Adipocyte (in vitro differentiated cells): ENCODE measurements around the gene SLC16A3.
A peak's percentile ranks its signal among the peaks of the same experiment; 100 is the strongest.
"Not testable (repeated sequence)": the region's sequence is repeated elsewhere in the genome, so short reads cannot be mapped to it uniquely, and the experiment has no call there.

Source experiments
- DNase-seq: peaks from one replicate; pipeline ENCODE4 v3.0.0-alpha.2; 2015; ENCODE audit warnings: low read depth
- H3K27me3 ChIP-seq: replicated peaks from 2 replicates; pipeline ENCODE4 v1.7.0; 2013; ENCODE audit warnings: mild to moderate bottlenecking, low read length, moderate library complexity; ENCODE audit not compliant: control insufficient read depth, insufficient read depth
- H3K36me3 ChIP-seq: 2 replicates; pipeline ENCODE4 v1.7.0; 2013; ENCODE audit warnings: low read length, mild to moderate bottlenecking, moderate library complexity; ENCODE audit not compliant: control insufficient read depth, insufficient read depth, severe bottlenecking
- H3K4me1 ChIP-seq: 2 replicates; pipeline ENCODE4 v1.7.0; 2013; ENCODE audit warnings: mild to moderate bottlenecking, low read length, moderate library complexity; ENCODE audit not compliant: control insufficient read depth, insufficient read depth
- H3K4me3 ChIP-seq: 2 replicates; pipeline ENCODE4 v1.7.0; 2013; ENCODE audit warnings: mild to moderate bottlenecking, low read length, moderate library complexity
- H3K9ac ChIP-seq: 2 replicates; pipeline ENCODE4 v1.7.0; 2013; ENCODE audit warnings: mild to moderate bottlenecking, low read length, moderate library complexity
- H3K9me3 ChIP-seq: 2 replicates; pipeline ENCODE4 v1.7.0; 2013; ENCODE audit warnings: mild to moderate bottlenecking, low read length, moderate library complexity; ENCODE audit not compliant: control insufficient read depth

Gene SLC16A3

GRCh38 chr17:82205720-82206508 lies 22.9 kb upstream of the SLC16A3 start:
- peak; percentile 96 for DNase-seq
- no peaks in the 10 kb centered on the region for H3K27me3 ChIP-seq
- peaks cover 18% of the 10 kb centered on the region for H3K4me1 ChIP-seq
- H3K9me3 ChIP-seq = no peaks in the 10 kb centered on the region
- peak overlapping the region; percentile 35 for H3K4me3 ChIP-seq
- peak overlapping the region; percentile 84 for H3K9ac ChIP-seq
- H3K36me3 ChIP-seq = peaks cover 5% of the 10 kb centered on the region

GRCh38 chr17:82210655-82211054 lies 18.2 kb upstream of the SLC16A3 start:
- H3K27me3 ChIP-seq = not testable (repeated sequence)

GRCh38 chr17:82212331-82213250 lies 16.3 kb upstream of the SLC16A3 start, which contains the start of gene CCDC57:
Gene CCDC57, minus strand, starts transcription at chr17:82212842. Its CDS starts 10,898 bp downstream, at chr17:82201944.
- DNase-seq = peak; percentile 93
- H3K4me1 ChIP-seq = peaks cover 30% of the 10 kb centered on the region
- H3K9ac ChIP-seq = peak within 1 kb of the TSS; percentile 92
- H3K4me3 ChIP-seq = peak within 1 kb of the TSS; percentile 84
- peaks cover 1% of the 10 kb centered on the region for H3K36me3 ChIP-seq
- no peaks in the 10 kb centered on the region for H3K9me3 ChIP-seq
- no peaks in the 10 kb centered on the region for H3K27me3 ChIP-seq

More at GRCh38 chr17:82210655-82211054, 18.2 kb upstream of the SLC16A3 start:
- H3K36me3 ChIP-seq, DNase-seq, H3K4me3 ChIP-seq, H3K9me3 ChIP-seq, H3K9ac ChIP-seq: not testable (repeated sequence)
- peaks cover 19% of the 10 kb centered on the region for H3K4me1 ChIP-seq

GRCh38 chr17:82213251-82214011 lies 15.4 kb upstream of the SLC16A3 start:
- Histone ChIP-seq H3K4me1 (peaks cover 33% of the 10 kb centered on the region), H3K9me3 (no peaks in the 10 kb centered on the region), H3K27me3 (no peaks in the 10 kb centered on the region), H3K9ac (peak overlapping the region; percentile 92), H3K36me3 (no peaks in the 10 kb centered on the region), H3K4me3 (peak overlapping the region; percentile 84)
- peak; percentile 88 for DNase-seq

GRCh38 chr17:82214012-82214628 lies 14.7 kb upstream of the SLC16A3 start:
- Histone ChIP-seq H3K36me3 (no peaks in the 10 kb centered on the region), H3K4me3 (no peak overlapping the region), H3K27me3 (no peaks in the 10 kb centered on the region), H3K9me3 (no peaks in the 10 kb centered on the region), H3K4me1 (peaks cover 33% of the 10 kb centered on the region), H3K9ac (no peak overlapping the region)
- no peak for DNase-seq

- H3K4me1 ChIP-seq = peaks cover 33% of the 10 kb centered on the region
- H3K9ac ChIP-seq = no peak overlapping the region
- no peaks in the 10 kb centered on the region for H3K36me3 ChIP-seq
- H3K4me3 ChIP-seq = no peak overlapping the region
- peak; percentile 36 for DNase-seq
- H3K27me3 ChIP-seq = no peaks in the 10 kb centered on the region
- H3K9me3 ChIP-seq = no peaks in the 10 kb centered on the region
Measured at GRCh38 chr17:82215095-82215971, 13.5 kb upstream of the SLC16A3 start.

- H3K9me3 ChIP-seq = no peaks in the 10 kb centered on the region
- no peaks in the 10 kb centered on the region for H3K36me3 ChIP-seq
- peaks cover 33% of the 10 kb centered on the region for H3K4me1 ChIP-seq
- no peak overlapping the region for H3K4me3 ChIP-seq
- no peaks in the 10 kb centered on the region for H3K27me3 ChIP-seq
- DNase-seq = no peak
- peak overlapping the region; percentile 75 for H3K9ac ChIP-seq
Measured at GRCh38 chr17:82215972-82216300, 12.9 kb upstream of the SLC16A3 start.

GRCh38 chr17:82216301-82217119 lies 12.3 kb upstream of the SLC16A3 start:
- H3K9ac ChIP-seq = peak overlapping the region; percentile 75
- peaks cover 30% of the 10 kb centered on the region for H3K4me1 ChIP-seq
- DNase-seq = peak; percentile 85
- H3K27me3 ChIP-seq = no peaks in the 10 kb centered on the region
- H3K36me3 ChIP-seq = no peaks in the 10 kb centered on the region
- no peaks in the 10 kb centered on the region for H3K9me3 ChIP-seq
- H3K4me3 ChIP-seq = no peak overlapping the region

GRCh38 chr17:82217120-82217529 lies 11.7 kb upstream of the SLC16A3 start:
- no peaks in the 10 kb centered on the region for H3K9me3 ChIP-seq
- H3K4me1 ChIP-seq = peaks cover 24% of the 10 kb centered on the region
- H3K36me3 ChIP-seq = no peaks in the 10 kb centered on the region
- peak overlapping the region; percentile 75 for H3K9ac ChIP-seq
- DNase-seq = no peak
- H3K4me3 ChIP-seq = peak overlapping the region; percentile 30
- H3K27me3 ChIP-seq = no peaks in the 10 kb centered on the region
